ENCODE results near the gene LAPTM5.

DNA sequence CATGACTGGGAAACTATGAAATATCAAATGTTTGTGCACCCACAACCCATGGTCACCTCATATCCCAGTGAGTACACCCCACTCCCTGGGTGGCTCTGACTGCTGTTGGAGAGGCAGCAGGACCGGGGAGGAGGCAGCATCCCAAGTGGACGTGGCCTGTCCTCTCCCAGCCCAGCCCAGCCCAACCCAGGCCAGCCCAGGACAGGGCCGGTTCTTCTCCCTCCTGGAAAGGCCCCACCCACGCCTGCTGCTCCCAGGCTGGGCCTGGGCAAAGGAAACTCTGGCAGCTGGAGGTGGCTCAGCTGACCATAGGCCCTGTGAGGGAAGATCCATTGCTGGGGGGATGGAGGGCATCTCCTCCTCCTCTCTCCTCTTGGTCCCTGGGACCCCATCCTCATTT lies 53.3 kb downstream of the LAPTM5 start:
- TF ChIP-seq, protein P1, sequence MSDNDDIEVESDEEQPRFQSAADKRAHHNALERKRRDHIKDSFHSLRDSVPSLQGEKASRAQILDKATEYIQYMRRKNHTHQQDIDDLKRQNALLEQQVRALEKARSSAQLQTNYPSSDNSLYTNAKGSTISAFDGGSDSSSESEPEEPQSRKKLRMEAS (IDR thresholded peaks at IDR 0.05) = no peak
- TF ChIP-seq YY1 (IDR thresholded peaks at IDR 0.05) (no peak), GABPA (IDR thresholded peaks at IDR 0.05 in 1 of 2, conservative IDR thresholded peaks at IDR 0.05 in 1 of 2) (no peak), JUND (IDR thresholded peaks at IDR 0.05) (no peak), EGR1 (IDR thresholded peaks at IDR 0.05; ENCODE audit: low read depth in 2 of 2) (no peak), SP1 (IDR thresholded peaks at IDR 0.05) (no peak), TAF1 (conservative IDR thresholded peaks at IDR 0.05) (no peak), RAD21 (IDR thresholded peaks at IDR 0.05) (no peak), FOXA1 (IDR thresholded peaks at IDR 0.05) (no peak), HNF4G (IDR thresholded peaks at IDR 0.05) (no peak)
- TF ChIP-seq, protein P2, sequence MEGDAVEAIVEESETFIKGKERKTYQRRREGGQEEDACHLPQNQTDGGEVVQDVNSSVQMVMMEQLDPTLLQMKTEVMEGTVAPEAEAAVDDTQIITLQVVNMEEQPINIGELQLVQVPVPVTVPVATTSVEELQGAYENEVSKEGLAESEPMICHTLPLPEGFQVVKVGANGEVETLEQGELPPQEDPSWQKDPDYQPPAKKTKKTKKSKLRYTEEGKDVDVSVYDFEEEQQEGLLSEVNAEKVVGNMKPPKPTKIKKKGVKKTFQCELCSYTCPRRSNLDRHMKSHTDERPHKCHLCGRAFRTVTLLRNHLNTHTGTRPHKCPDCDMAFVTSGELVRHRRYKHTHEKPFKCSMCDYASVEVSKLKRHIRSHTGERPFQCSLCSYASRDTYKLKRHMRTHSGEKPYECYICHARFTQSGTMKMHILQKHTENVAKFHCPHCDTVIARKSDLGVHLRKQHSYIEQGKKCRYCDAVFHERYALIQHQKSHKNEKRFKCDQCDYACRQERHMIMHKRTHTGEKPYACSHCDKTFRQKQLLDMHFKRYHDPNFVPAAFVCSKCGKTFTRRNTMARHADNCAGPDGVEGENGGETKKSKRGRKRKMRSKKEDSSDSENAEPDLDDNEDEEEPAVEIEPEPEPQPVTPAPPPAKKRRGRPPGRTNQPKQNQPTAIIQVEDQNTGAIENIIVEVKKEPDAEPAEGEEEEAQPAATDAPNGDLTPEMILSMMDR (IDR thresholded peaks at IDR 0.05; ENCODE audit: low read depth, low read length, missing input control) = no peak
- TF ChIP-seq, protein P3, sequence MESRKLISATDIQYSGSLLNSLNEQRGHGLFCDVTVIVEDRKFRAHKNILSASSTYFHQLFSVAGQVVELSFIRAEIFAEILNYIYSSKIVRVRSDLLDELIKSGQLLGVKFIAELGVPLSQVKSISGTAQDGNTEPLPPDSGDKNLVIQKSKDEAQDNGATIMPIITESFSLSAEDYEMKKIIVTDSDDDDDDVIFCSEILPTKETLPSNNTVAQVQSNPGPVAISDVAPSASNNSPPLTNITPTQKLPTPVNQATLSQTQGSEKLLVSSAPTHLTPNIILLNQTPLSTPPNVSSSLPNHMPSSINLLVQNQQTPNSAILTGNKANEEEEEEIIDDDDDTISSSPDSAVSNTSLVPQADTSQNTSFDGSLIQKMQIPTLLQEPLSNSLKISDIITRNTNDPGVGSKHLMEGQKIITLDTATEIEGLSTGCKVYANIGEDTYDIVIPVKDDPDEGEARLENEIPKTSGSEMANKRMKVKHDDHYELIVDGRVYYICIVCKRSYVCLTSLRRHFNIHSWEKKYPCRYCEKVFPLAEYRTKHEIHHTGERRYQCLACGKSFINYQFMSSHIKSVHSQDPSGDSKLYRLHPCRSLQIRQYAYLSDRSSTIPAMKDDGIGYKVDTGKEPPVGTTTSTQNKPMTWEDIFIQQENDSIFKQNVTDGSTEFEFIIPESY (IDR thresholded peaks at IDR 0.05) = no peak
- TF ChIP-seq, protein P4, sequence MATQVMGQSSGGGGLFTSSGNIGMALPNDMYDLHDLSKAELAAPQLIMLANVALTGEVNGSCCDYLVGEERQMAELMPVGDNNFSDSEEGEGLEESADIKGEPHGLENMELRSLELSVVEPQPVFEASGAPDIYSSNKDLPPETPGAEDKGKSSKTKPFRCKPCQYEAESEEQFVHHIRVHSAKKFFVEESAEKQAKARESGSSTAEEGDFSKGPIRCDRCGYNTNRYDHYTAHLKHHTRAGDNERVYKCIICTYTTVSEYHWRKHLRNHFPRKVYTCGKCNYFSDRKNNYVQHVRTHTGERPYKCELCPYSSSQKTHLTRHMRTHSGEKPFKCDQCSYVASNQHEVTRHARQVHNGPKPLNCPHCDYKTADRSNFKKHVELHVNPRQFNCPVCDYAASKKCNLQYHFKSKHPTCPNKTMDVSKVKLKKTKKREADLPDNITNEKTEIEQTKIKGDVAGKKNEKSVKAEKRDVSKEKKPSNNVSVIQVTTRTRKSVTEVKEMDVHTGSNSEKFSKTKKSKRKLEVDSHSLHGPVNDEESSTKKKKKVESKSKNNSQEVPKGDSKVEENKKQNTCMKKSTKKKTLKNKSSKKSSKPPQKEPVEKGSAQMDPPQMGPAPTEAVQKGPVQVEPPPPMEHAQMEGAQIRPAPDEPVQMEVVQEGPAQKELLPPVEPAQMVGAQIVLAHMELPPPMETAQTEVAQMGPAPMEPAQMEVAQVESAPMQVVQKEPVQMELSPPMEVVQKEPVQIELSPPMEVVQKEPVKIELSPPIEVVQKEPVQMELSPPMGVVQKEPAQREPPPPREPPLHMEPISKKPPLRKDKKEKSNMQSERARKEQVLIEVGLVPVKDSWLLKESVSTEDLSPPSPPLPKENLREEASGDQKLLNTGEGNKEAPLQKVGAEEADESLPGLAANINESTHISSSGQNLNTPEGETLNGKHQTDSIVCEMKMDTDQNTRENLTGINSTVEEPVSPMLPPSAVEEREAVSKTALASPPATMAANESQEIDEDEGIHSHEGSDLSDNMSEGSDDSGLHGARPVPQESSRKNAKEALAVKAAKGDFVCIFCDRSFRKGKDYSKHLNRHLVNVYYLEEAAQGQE (IDR thresholded peaks at IDR 0.05) = no peak
- TF ChIP-seq, protein P5, sequence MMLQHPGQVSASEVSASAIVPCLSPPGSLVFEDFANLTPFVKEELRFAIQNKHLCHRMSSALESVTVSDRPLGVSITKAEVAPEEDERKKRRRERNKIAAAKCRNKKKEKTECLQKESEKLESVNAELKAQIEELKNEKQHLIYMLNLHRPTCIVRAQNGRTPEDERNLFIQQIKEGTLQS (IDR thresholded peaks at IDR 0.05) = no peak
